ENCODE measurements around the gene DENND6B.
"Not testable (repeated sequence)": the region's sequence is repeated elsewhere in the genome, so short reads cannot be mapped to it uniquely, and the experiment has no call there.

The DENND6B gene, protein sequence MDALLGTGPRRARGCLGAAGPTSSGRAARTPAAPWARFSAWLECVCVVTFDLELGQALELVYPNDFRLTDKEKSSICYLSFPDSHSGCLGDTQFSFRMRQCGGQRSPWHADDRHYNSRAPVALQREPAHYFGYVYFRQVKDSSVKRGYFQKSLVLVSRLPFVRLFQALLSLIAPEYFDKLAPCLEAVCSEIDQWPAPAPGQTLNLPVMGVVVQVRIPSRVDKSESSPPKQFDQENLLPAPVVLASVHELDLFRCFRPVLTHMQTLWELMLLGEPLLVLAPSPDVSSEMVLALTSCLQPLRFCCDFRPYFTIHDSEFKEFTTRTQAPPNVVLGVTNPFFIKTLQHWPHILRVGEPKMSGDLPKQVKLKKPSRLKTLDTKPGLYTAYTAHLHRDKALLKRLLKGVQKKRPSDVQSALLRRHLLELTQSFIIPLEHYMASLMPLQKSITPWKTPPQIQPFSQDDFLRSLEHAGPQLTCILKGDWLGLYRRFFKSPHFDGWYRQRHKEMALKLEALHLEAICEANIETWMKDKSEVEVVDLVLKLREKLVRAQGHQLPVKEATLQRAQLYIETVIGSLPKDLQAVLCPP
- total RNA-seq, result 2.3 to 4.4 (median 2.8) reads per million in 4 donors

DNA sequence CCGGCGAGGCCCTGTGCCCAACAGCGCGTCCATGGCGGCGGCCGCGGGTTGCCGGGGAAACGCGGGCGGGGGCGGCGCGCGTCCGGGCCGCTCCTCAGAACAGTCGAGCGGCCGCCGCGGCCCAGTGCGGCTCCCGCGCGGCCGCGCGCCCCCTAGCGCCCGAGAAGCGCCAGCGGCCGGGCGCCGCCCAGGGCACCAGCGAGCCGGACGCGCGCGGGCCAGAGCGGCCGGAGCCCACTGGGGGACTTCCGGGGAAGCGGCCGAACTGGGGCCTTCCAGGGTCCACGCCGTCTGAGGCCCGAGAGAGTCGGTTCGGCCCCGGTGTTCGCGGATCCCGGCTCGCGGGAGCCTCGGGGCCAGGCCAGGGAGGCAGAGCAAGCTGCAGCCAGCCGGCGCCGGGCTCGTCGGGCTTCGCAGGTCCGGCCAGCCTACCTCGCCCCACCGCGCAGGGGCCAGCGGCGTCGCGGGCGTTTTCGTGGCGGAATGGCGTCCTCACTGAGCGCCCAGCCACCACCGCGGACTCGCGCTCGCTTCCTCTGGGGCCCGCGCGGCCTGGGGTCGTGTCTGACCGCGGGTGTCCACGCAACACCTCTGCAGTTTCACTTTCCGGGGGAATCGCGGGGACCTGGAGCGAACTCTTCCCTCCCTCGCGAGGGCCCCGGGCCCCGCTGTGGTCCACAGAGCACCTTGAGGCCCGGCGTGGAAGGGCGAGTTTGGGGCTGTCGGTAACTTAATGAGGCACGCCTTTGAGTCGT is at the start of gene DENND6B:
Gene DENND6B (minus strand): TSS at position 57 of the 755 bp plus-strand sequence. CDS start 24 bp downstream, at position 33.
- peak; percentile 47 to 70 (median 54) for DNase-seq

DNA sequence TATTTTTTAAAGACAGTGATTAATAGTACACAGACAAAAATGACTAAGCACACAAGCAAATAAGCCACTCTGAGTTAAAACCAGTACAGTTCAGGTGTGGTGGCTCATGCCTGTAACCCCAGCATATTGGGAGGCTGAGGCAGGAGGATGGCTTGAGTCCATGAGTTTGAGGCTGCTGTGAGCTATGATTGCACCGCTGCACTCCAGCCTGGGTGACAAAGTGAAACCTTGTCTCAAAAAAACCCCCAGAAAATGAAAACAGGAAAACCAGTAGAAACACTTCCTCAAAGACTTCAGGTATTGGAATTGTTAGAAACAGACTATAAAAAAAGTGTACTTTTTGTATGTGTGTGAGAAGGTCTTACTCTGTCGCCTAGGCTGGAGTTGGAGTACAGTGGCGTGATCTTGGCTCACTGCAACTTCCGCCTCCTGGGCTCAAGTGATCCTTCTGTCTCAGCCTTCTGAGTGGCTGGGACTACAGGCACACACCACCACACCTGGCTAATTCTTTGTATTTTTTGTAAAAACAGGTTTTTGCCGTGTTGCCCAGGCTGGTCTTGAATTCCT is 49.4 kb upstream of the DENND6B start:
- DNase-seq, result no peak

DNA sequence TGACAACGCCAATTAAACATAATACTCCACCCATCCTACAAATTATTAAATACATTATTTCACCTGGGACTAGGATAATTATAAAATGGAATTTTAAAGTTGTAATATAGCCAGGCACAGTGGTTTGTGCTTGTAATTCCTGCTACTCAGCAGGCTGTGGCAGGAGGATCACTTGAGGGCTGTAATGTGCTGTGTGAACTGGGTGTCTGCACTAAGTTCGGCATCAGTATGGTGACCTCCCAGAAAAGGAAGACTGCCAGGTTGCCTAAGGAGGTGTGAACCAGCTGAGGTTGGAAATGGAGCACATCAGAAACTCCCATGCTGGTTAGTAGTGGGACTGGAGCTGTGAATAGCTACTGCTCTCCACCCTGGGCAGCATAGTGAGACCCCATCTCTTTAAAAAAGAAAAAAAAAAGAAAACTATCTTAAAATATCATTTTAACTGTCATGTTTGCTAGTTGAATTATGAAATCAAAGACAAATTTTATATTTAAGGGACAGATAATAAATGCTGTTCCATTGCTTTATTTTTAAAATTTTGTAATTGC is 44.4 kb upstream of the DENND6B start:
- DNase-seq, result no peak

DNA sequence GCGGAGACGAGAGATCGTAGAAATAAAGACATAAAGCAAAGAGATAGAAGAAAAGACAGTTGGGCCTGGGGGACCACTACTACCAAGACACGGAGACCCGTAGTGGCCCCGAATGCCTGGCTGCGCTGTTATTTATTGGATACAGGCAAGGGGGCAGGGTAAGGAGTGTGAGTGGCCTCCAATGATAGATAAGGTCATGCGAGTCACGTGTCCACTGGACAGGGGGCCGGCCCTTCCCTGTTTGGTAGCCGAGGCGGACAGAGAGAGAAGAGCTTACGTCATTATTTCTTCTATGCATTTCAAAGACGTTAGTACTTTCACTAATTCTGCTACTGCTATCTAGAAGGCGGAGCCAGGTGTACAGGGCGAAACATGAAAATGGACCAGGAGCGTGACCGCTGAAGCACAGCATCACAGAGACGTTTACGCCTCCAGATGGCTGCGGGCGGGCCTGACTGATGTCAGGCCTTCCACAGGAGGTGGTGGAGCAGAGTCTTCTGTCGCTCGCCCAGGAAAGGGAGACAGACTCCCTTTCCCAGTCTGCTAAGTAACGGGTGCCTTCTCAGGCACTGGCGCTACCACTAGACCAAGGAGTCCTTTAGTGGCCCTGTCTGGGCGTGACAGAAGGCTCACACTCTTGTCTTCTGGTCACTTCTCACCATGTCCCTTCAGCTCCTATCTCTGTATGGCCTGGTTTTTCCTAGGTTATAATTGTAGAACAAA is 41.1 kb upstream of the DENND6B start:
- no peak for DNase-seq

DNA sequence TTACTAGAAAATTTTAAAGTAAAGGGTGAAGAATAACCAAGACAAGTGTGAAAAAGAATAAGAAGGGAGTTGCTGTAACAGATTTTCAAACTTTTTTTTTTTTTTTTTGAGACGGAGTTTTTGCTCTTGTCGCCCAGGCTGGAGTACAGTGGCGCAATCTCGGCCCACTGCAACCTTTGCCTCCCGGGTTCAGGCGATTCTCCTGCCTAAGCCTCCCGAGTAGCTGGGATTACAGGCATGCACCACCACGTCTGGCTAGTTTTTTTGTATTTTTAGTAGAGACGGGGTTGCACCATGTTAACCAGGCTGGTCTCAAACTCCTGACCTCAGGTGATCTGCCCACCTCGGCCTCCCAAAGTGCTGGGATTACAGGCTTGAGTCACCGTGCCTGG is 37.0 kb upstream of the DENND6B start:
- not testable (repeated sequence) for DNase-seq

- no peak for DNase-seq
These were observed 36.5 kb upstream of the DENND6B start for GRCh38 chr22:50363166-50363802.

DNA sequence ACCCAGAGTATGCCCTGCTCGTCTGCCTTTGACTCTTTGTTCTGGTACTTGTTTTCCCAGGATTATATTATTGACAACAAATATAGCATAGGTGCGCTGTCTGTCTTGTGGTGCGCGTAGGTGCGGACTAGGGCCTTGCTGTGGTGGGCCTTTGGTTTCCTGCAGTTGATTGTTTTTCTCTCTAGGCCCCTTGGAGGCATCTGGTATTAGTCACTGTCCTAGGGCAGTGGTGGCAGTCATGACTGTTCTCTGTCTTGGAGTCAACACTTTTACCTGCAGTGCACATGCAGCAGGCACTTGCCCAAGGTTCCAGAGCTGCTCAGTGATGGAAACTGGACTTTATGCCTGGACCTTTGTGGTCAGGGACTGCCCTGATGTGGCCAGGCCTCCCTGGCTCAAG is 34.9 kb upstream of the DENND6B start:
- peak in 1 of 5 donors; percentile 10 for DNase-seq

DNA sequence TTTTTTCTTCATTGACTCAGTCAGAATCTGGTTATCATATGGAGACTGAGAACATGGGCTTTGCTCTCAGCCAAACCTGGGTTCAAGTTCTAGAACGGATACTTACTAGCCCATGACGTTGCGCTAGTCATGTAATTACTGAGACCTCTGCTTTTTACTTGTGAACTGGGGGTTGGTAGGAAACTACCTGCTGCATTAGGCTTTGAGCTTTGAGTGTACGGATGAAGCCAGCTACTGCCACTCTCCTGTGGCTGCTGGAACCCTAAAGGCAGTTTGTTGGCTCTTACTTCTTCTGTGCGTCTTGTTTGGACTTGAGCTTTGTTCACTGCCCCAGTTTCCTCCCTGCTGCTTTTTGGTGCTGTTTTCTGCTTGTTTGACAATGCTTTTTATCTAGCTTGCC is 34.4 kb upstream of the DENND6B start:
- DNase-seq, result no peak

- no peak for DNase-seq
These were observed 33.8 kb upstream of the DENND6B start for GRCh38 chr22:50360578-50360977.

DNA sequence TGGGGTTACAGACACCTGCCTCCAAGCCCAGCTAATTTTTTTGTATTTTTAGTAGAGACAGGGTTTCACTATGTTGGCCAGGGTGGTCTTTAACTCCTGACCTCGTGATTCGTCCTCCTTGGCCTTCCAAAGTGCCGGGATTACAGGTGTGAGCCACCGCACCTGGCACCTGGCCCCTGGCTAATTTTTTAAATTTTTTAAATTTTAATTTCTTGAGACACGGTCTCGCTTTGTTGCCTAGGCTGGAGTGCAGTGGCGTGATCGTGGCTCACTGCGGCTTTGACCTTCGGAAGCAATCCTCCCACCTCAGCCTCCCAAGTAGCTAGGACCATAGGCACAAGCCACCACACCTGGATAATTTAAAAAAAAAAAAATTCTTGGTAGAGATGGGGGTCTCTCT is 30.9 kb upstream of the DENND6B start:
- DNase-seq, result no peak

DNA sequence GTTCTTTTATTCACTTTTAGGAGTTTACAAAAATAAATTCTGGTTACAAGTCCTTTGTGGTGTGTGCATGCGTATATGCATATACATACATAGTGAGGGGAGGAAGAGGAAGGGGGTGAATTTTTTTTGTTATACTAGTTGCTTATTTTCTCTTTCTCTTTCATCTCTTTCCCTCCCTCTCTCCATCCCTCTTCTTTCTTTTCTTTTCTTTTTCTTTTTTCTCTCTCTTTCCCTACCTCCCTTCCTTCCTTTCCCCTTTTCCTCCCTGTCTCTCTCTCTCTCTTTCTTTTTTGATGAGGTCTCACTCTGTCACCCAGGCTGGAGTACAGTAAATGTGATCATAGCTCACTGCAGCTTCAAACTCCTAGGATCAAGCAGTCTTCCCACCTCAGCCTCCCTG is 30.4 kb upstream of the DENND6B start:
- DNase-seq, result no peak

- no peak for DNase-seq
These were observed 29.4 kb upstream of the DENND6B start for GRCh38 chr22:50356186-50356585.

DNA sequence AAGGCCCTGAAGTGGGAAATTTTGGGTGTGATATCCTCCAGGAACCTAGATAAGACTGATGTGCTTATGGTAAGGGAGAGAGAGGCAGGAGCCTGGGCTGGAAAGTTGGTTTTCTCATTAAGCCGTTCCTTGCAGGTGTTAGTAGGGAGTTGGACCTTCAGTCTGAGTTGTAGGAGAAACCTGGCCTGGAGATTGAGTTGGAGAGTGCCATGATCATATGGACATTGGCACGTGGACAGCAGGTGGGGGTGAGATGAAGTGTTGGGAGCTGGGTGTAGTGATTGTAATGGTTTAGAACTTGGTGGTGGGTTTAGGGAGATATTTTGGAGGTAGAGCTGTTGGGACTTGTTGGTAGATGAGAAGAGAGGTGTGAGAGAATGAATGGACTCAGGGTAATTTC is 21.2 kb upstream of the DENND6B start:
- no peak for DNase-seq

GRCh38 chr22:50347157-50347556 is 20.3 kb upstream of the DENND6B start:
- no peak for DNase-seq

GRCh38 chr22:50346470-50346869 is 19.7 kb upstream of the DENND6B start:
- no peak for DNase-seq

DNA sequence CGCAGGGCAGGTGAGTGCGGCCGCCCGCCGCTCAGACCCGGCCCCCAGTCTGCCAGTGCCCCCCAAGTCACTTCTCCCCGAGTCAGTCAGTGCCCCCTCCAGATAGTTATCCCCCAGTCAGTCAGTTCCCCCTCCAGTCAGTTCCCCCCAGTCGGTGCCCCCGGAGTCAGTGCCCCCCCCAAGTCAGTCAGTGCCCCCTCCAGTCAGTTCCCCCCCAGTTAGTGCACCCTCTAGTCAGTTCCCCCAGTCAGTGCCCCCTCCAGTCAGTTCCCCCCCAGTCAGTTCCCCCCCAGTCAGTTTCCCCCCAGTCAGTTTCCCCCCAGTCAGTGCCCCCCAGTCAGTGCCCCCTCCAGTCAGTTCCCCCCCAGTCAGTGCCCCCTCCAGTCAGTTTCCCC is 16.7 kb upstream of the DENND6B start:
- no peak for DNase-seq

DNA sequence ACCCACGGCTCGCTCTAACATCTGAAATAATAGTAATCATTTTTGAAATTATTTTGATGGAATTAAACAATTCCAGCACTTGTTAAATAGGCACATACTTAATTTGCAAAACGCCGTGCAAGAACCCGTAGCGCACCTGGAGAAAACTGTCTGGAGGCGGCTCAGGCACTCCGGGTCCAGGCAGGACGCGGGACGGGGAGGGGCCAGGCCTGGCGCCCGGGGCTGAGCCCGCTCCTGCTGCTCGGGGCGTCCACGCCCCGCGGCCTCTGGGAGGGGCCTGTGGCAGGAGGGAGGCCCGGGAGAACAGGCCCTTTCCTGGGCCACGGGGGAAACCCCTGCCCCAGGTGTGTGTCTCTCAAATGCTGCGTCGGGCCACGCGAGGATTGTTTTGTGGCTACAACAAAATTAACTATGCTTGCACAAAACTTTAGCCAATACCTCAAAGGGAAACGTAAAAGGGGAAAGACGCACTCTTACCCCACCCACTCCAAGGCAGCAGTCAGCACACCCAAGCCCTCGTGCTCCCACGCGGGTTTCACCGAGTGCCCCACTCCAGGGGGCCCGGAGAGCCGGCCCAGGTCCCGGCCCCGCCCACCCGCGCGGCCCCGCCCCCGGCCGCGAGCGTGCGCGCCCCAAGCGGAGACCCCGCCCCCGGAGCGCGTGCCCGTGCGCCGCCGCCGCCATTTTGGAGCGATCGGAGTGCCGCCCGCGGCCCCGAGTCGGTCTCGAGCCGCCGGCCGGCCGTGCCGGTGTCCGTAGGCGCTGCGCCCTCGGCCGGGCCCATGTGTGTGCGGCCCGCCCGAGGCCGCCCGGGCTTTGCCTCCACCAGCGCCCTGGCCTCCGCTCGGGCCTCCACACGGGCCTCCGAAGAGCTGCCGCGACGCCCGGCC is 16.1 kb upstream of the DENND6B start, which contains the start of gene PPP6R2:
Gene PPP6R2 (plus strand): TSS at position 677 of the 890 bp plus-strand sequence. CDS start 50,582 bp downstream, outside the sequence.
- peak; percentile 76 to 89 (median 81) for DNase-seq

- peak; percentile 72 to 88 (median 84) for DNase-seq
These were observed 15.3 kb upstream of the DENND6B start for GRCh38 chr22:50341977-50342650.

DNA sequence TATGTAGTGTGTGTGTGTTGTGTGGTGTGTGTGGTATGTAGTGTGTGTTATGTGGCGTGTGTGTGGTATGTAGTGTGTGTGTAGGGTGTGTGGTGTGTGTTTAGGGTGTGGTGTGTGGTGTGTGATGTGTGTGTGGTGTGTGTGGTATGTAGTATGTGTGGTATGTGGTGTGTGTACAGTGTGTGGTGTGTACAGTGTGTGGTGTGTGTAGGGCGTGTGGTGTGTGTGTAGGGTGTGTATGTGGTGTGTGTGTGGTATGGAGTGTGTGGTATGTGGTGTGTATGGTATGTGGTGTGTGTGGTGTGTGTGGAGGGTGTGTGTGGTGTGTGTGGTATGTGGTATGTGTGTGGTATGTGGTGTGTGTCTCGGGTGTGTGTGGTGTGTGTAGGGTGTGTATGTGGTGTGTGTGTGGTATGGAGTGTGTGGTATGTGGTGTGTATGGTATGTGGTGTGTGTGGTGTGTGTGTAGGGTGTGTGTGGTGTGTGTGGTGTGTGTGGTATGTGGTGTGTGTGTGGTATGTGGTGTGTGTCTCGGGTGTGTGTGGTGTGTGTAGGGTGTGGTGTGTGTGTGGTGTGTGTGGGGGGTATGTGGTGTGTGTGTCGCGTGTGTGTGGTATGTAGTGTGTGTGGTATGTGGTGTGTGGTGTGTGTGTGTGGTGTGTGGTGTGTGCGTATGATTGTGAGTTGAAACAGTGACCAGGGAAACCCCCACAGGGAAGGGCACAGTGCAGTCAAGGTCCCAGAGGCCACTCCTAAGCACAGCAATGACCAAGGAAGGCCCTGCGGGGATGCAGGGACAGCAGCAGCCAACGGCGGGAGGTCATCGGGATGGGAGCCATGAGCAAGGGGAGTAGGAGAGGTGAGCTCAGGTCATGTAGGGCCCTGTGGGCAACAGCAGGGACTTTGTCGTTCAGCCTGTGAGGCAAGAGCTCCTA is 13.4 kb upstream of the DENND6B start:
- DNase-seq, result peak in 1 of 5 donors; percentile 46

Data from T-helper 1 cell (primary cell).